K562 (cell line): ENCODE measurements around the gene AKAP10. TPM values are rescaled to one million over a fixed set of nuclear protein-coding genes. Genes with fewer than 3 reads are reported as not detected.
A peak's percentile ranks its signal among the peaks of the same experiment; 100 is the strongest.

Source experiments
- ATAC-seq: fragments of 200-7000 bp; cut with Tn5 transposase; 3 replicates; pipeline ENCODE4 v1.9.1; 2020; ENCODE audit warnings: moderate library complexity
- BruUV-seq: library from RNA; stranded (reverse); fragments of 400-500 nt; replicated peaks from 2 replicates; lab custom pipeline; 2021; lab: Mats Ljungman, UMichigan
- CTCF ChIA-PET: fragments of 300-600 bp; formaldehyde crosslinking; extraction: SDS; loops from one replicate; lab custom pipeline; 2021; ENCODE audit warnings: low intra/inter-chr PET ratio; lab: Yijun Ruan, JAX
- POLR2A ChIA-PET: fragments of 300-600, 350-650 bp; sonication (Branson Sonifier 250); formaldehyde crosslinking; extraction: SDS; loops from one replicate; lab custom pipeline; 2021; ENCODE audit warnings: antibody characterized with exemption, inconsistent platforms; lab: Yijun Ruan, JAX
- DNase-seq, 4 experiments: peaks; one replicate each; pipeline versions ENCODE4 v3.0.0 to v3.0.0-alpha.2; 2011 to 2018; ENCODE audit warnings: low spot score in 3 of 4, mixed read lengths in 3 of 4; ENCODE audit errors: extremely low read depth in 1 of 4
- FAIRE-seq: peaks from 2 replicates; lab custom pipeline; 2011; peaks lifted over from hg19 to GRCh38; lab: Jason Lieb, UNC
- H2AFZ ChIP-seq: 2 replicates; pipeline ENCODE4 v1.6.0; 2011; ENCODE audit warnings: low read depth, low read length, control low read depth, inconsistent platforms
- H3K27ac ChIP-seq: fragments of 200-600 bp; 3 replicates; pipeline ENCODE4 v1.8.0; 2011; ENCODE audit warnings: low read depth, mild to moderate bottlenecking, control low read depth, inconsistent platforms, low read length, moderate library complexity, mixed read lengths; ENCODE audit errors: extremely low read depth
- H3K27me3 ChIP-seq, 2 experiments: fragments of 300-600 bp in 1 of 2; 2 replicates in 1 of 2; 3 replicates in 1 of 2; pipeline versions ENCODE4 v1.6.0 to v1.8.0; 2011; ENCODE audit warnings: inconsistent platforms in 2 of 2, low read length in 2 of 2, mild to moderate bottlenecking in 1 of 2, mixed read lengths in 1 of 2, moderate library complexity in 1 of 2; ENCODE audit not compliant: control insufficient read depth in 2 of 2, insufficient read depth in 2 of 2
- H3K36me3 ChIP-seq: fragments of 300-600 bp; 3 replicates; pipeline ENCODE4 v1.8.0; 2011; ENCODE audit warnings: mild to moderate bottlenecking, low read length, inconsistent platforms; ENCODE audit not compliant: control insufficient read depth, insufficient read depth
- H3K4me1 ChIP-seq, 2 experiments: fragments of 200-600 bp in 1 of 2; replicated peaks in 1 of 2; 2 replicates in 1 of 2; 3 replicates in 1 of 2; pipeline versions ENCODE4 v1.5.1 to v1.8.0; 2011; ENCODE audit warnings: inconsistent platforms in 2 of 2, low read length in 2 of 2, mild to moderate bottlenecking in 1 of 2, mixed read lengths in 1 of 2, moderate library complexity in 1 of 2; ENCODE audit not compliant: control insufficient read depth in 2 of 2, insufficient read depth in 2 of 2
- H3K4me2 ChIP-seq: 2 replicates; pipeline ENCODE4 v1.6.1; 2011; ENCODE audit warnings: low read length, control low read depth, inconsistent platforms, mixed read lengths; ENCODE audit not compliant: insufficient read depth
- H3K4me3 ChIP-seq: fragments of 200-600 bp; sonication (generic), shearing (Covaris generic); 2 replicates; pipeline ENCODE4 v1.5.1; 2016; ENCODE audit warnings: control low read depth, inconsistent platforms
- H3K79me2 ChIP-seq: fragments of 200-600 bp; 3 replicates; pipeline ENCODE4 v1.8.0; 2011; ENCODE audit warnings: low read length, inconsistent platforms; ENCODE audit not compliant: control insufficient read depth, insufficient read depth
- H3K9ac ChIP-seq, 2 experiments: 2 replicates each; pipeline versions ENCODE4 v1.6.0 to v1.6.1; 2011; ENCODE audit warnings: low read depth in 2 of 2, low read length in 2 of 2, control low read depth in 1 of 2, inconsistent platforms in 1 of 2, mild to moderate bottlenecking in 1 of 2, mixed read lengths in 1 of 2; ENCODE audit not compliant: insufficient read depth in 1 of 2
- H3K9me1 ChIP-seq: one replicate; pipeline ENCODE4 v1.6.0; 2011; ENCODE audit warnings: inconsistent platforms, mild to moderate bottlenecking, low read length, moderate library complexity; ENCODE audit not compliant: control insufficient read depth, insufficient read depth
- H3K9me3 ChIP-seq: replicated peaks from 2 replicates; pipeline ENCODE4 v1.5.1; 2011; ENCODE audit warnings: low read depth, low read length, inconsistent platforms; ENCODE audit not compliant: control insufficient read depth, insufficient read depth
- H4K20me1 ChIP-seq: replicated peaks from 2 replicates; pipeline ENCODE4 v1.6.1; 2011; ENCODE audit warnings: low read length, inconsistent platforms, mixed read lengths; ENCODE audit not compliant: control insufficient read depth, insufficient read depth
- ARID3B ChIP-seq: fragments of 250-450 bp; sonication (Bioruptor Pico); IDR thresholded peaks from 2 replicates; pipeline ENCODE4 v1.4.0; 2020; ENCODE audit warnings: borderline replicate concordance
- CHD4 ChIP-seq: fragments of 200-600 bp; sonication (generic); IDR thresholded peaks from 3 replicates; pipeline ENCODE4 v1.6.1; 2012; ENCODE audit warnings: low read depth, mild to moderate bottlenecking, mixed read lengths, low read length, inconsistent platforms; ENCODE audit not compliant: insufficient read depth, insufficient replicate concordance, poor library complexity, severe bottlenecking
- GTF2E2 ChIP-seq: fragments of 200-800 bp; sonication (Bioruptor generic); IDR thresholded peaks from 2 replicates; pipeline ENCODE4 v1.6.1; 2016; ENCODE audit warnings: missing genetic modification characterization, missing compliant biosample characterization
- HES1 ChIP-seq: fragments of 450-650 bp; IDR thresholded peaks from 2 replicates; pipeline ENCODE4 v1.6.1; 2016; ENCODE audit warnings: low read depth, mild to moderate bottlenecking, moderate library complexity
- HNRNPH1 ChIP-seq: fragments of 200-400 bp; formaldehyde crosslinking; optimal IDR thresholded peaks from 2 replicates; pipeline ENCODE3; 2017; ENCODE audit warnings: low read depth, mild to moderate bottlenecking, low read length, moderate library complexity
- MLX ChIP-seq, 2 experiments: fragments of 450-650 bp in 1 of 2; sonication (generic) in 1 of 2; formaldehyde crosslinking; conservative IDR thresholded peaks; 2 replicates each; pipeline versions ENCODE4 v1.4.0 to v1.8.1; 2020 to 2022; ENCODE audit warnings: mild to moderate bottlenecking in 1 of 2, missing genetic modification reagents in 1 of 2
- POLR2H ChIP-seq: IDR thresholded peaks from 2 replicates; pipeline ENCODE4 v1.6.1; 2016; ENCODE audit warnings: missing genetic modification characterization, low read depth, mild to moderate bottlenecking, control low read depth, missing compliant biosample characterization, moderate library complexity
- PRMT5 ChIP-seq: sonication (generic); formaldehyde crosslinking; IDR thresholded peaks from 2 replicates; pipeline ENCODE4 v1.5.0; 2020; ENCODE audit warnings: missing genetic modification reagents
- RBM14 ChIP-seq: fragments of 200-400 bp; formaldehyde crosslinking; IDR thresholded peaks from 2 replicates; pipeline ENCODE4 v1.6.1; 2018; ENCODE audit warnings: low read depth, mild to moderate bottlenecking, low read length, moderate library complexity, borderline replicate concordance; ENCODE audit not compliant: insufficient read depth
- SPI1 ChIP-seq: IDR thresholded peaks from 2 replicates; pipeline ENCODE4 v1.6.1; 2011; ENCODE audit warnings: low read depth, low read length, control low read depth, borderline replicate concordance
- TOE1 ChIP-seq, 2 experiments: fragments of 450-650 bp in 1 of 2; sonication (generic) in 1 of 2; formaldehyde crosslinking in 1 of 2; IDR thresholded peaks; 2 replicates each; pipeline versions ENCODE4 v1.7.1 to v1.8.0; 2016 to 2022; ENCODE audit warnings: borderline replicate concordance in 2 of 2, mild to moderate bottlenecking in 2 of 2, antibody characterized with exemption in 1 of 2, inconsistent platforms in 1 of 2, low read depth in 1 of 2, missing genetic modification reagents in 1 of 2, moderate library complexity in 1 of 2
- VEZF1 ChIP-seq: fragments of 200-800 bp; sonication (Bioruptor generic); IDR thresholded peaks from 2 replicates; pipeline ENCODE4 v1.6.1; 2017; ENCODE audit warnings: missing genetic modification characterization, missing compliant biosample characterization
- ZNF324 ChIP-seq: fragments of 250-450 bp; sonication (Bioruptor Pico); IDR thresholded peaks from 2 replicates; pipeline ENCODE4 v1.4.0; 2020; ENCODE audit warnings: mild to moderate bottlenecking
- ZNF696 ChIP-seq: fragments of 250-450 bp; sonication (Bioruptor Pico); conservative IDR thresholded peaks from 2 replicates; pipeline ENCODE4 v1.4.0; 2020; ENCODE audit warnings: mild to moderate bottlenecking, moderate library complexity
- ZNF785 ChIP-seq: fragments of 250-450 bp; sonication (Bioruptor Pico); IDR thresholded peaks from 2 replicates; pipeline ENCODE4 v1.4.0; 2020; ENCODE audit warnings: mild to moderate bottlenecking
- WGBS: fragments of 100-300 bp; shearing (Covaris generic); methylation state at CpG from one replicate; pipeline ENCODE4 v1.1.6; 2016; ENCODE audit warnings: low coverage, mixed read lengths; ENCODE audit not compliant: insufficient coverage; ENCODE audit errors: missing lambda C conversion rate; 5-methylcytosine and 5-hydroxymethylcytosine counted together
- in situ Hi-C: fragments of 300-500 bp; cut with MboI; formaldehyde crosslinking; loops from 4 replicates; pipeline ENCODE4 v1.15.0; 2018; ENCODE audit warnings: inconsistent platforms, mixed read lengths
- intact Hi-C: fragments of 100-400 bp; cut with micrococcal nuclease; formaldehyde crosslinking; loops from 2 replicates; pipeline ENCODE4 v1.14.2; 2022
- polyA plus RNA-seq, 8 experiments: library from polyadenylated mRNA; depleted of rRNA in 4 of 8; stranded (reverse) in 5 of 8; unstranded in 3 of 8; fragments of >200 nt; fragmentation: Nextera tagmentation in 2 of 8; fragmentation: Illumina TruSeq in 1 of 8; extraction: Ambion mirVana in 2 of 8; extraction: Trizol in 1 of 8; gene quantifications; 2 replicates each; pipeline versions ENCODE4 v1.2.1 to v1.2.3, GENCODE V29; 2011 to 2014; ENCODE audit warnings: inconsistent platforms in 1 of 8, missing spikeins in 1 of 8
- total RNA-seq, 7 experiments: library from RNA; depleted of rRNA in 6 of 7; stranded (reverse); fragments of >200 nt in 6 of 7; fragmentation: Illumina TruSeq in 2 of 7; extraction: Trizol in 2 of 7; gene quantifications; 2 replicates each; pipeline versions ENCODE4 v1.2.1 to v1.2.3, GENCODE V29; 2011 to 2021; ENCODE audit warnings: low replicate concordance in 1 of 7

The AKAP10 gene
- total and polyA plus RNA-seq, 9 of the 15 experiments (the other 6 are each of a cell fraction or from before 2014, with no cell fraction given): 4.0 to 20.3 (median 8.2) TPM

GRCh38 chr17:19978209-19978802 lies 678 bp upstream of the AKAP10 start:
- H3K27me3 ChIP-seq: no peaks in the 10 kb centered on the region
- peaks cover 7 to 8% of the 10 kb centered on the region in 2 experiments; a peak in 4 of 5 replicates for H3K4me1 ChIP-seq
- no TSS peak for BruUV-seq
- 57% methylated on average over 20 of the region's 22 CpGs for WGBS
- peak overlapping the region; percentile 96 to 97 for H3K9ac ChIP-seq
- no peak for DNase-seq
- no peaks in the 10 kb centered on the region for H4K20me1 ChIP-seq
- peak overlapping the region; percentile 89 for H2AFZ ChIP-seq
- POLR2A ChIA-PET: interaction anchor here (1.2 kb wide), 1 partner anchor 32 kb away, joined by 3 read pairs; no protein-coding TSS in a partner anchor
- peak; percentile 40 for FAIRE-seq
- peak overlapping the region; percentile 93 for H3K27ac ChIP-seq
- H3K4me3 ChIP-seq: peak overlapping the region; percentile 94
- CTCF ChIA-PET: no interaction called here
- peaks cover 23% of the 10 kb centered on the region; the same call in 2 of the 3 replicates for H3K36me3 ChIP-seq
- peaks cover 9% of the 10 kb centered on the region for H3K9me3 ChIP-seq
- no peaks in the 10 kb centered on the region for H3K9me1 ChIP-seq
- H3K4me2 ChIP-seq: peak overlapping the region; percentile 91
- no peak; the same call in 2 of the 3 replicates for ATAC-seq
- H3K79me2 ChIP-seq: peaks cover 44% of the 10 kb centered on the region
- intact Hi-C loops (no loop called here), in situ Hi-C loops (no loop called here)
- TF ChIP-seq GTF2E2 (tag) (peak; percentile 61; the same call in 1 of the 2 replicates), RBM14 (no peak), ARID3B (no peak), VEZF1 (CRISPR knock-in tag) (no peak), MLX (CRISPR knock-in tag; conservative IDR thresholded peaks at IDR 0.05) (no peak), HES1 (no peak), HNRNPH1 (no peak), CHD4 (no peak), PRMT5 (CRISPR knock-in tag) (no peak), ZNF785 (no peak), POLR2H (no peak), TOE1 (IDR thresholded peaks at IDR 0.05; ENCODE audit: borderline replicate concordance) (no peak), TOE1 (CRISPR knock-in tag; IDR thresholded peaks at IDR 0.05; ENCODE audit: borderline replicate concordance, low read depth) (no peak), ZNF696 (CRISPR knock-in tag) (no peak), SPI1 (peak; percentile 86), ZNF324 (CRISPR knock-in tag) (no peak)
